ENCODE measurements around the gene KIF26B.

DNA sequence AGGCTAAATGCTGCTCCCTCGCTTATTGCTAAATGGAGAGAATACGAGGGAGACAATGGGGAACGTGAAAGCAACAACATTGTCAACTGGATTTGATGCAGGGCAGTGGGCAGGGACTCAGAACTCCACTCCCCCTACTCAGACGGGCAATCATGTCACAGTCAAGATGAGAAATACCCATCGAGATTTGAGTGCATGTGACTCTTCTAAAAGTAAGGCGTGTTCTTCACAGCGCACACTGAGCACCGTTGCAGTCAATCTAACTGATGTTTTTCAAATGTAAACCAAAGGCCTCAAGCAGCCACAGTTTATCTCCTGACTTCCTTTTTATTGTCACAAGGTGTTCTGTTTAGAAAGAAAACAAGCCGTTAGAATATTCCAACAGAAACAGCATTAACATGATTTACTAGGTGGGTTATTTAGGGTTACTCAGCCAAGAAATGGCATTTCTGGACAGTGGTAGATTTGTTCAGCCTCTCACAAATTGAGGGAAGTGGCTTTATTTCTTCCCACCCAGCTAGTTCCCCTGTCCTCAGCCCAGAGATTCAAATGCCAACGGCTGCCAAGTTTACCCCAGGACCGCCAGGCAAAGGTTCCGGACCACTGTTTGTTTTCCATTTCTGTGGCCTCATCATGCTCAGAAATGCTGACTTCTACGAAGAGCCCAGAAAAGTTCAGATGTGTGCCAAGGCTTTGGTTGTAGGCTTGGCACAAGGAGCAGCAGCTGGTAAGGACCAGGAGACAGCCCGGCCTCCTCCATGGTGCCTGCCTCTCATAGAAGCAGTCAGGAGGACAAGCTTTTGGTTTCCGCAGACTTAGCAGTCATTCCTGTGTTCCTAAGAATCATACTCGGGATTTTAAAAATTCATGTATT is 171.4 kb downstream of the KIF26B start:
- no peak for TF ChIP-seq POLR2AphosphoS5 (IDR thresholded peaks at IDR 0.05; ENCODE audit: insufficient read depth in 1 of 2, low read depth in 1 of 2)
- TF ChIP-seq, protein P1, sequence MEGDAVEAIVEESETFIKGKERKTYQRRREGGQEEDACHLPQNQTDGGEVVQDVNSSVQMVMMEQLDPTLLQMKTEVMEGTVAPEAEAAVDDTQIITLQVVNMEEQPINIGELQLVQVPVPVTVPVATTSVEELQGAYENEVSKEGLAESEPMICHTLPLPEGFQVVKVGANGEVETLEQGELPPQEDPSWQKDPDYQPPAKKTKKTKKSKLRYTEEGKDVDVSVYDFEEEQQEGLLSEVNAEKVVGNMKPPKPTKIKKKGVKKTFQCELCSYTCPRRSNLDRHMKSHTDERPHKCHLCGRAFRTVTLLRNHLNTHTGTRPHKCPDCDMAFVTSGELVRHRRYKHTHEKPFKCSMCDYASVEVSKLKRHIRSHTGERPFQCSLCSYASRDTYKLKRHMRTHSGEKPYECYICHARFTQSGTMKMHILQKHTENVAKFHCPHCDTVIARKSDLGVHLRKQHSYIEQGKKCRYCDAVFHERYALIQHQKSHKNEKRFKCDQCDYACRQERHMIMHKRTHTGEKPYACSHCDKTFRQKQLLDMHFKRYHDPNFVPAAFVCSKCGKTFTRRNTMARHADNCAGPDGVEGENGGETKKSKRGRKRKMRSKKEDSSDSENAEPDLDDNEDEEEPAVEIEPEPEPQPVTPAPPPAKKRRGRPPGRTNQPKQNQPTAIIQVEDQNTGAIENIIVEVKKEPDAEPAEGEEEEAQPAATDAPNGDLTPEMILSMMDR (IDR thresholded peaks at IDR 0.05), result no peak
